GM12878 (cell line): Measurements from ENCODE around the gene SPRING1. TPM values are rescaled to one million over a fixed set of nuclear protein-coding genes. Genes with fewer than 3 reads are reported as not detected.

Experiments used
- ATAC-seq: fragments of 200-7000 bp; cut with Tn5 transposase; 3 replicates; pipeline ENCODE4 v1.9.1; 2020; ENCODE audit warnings: mild to moderate bottlenecking, moderate library complexity
- BruUV-seq: library from RNA; stranded (reverse); fragments of 400-500 nt; replicated peaks from 2 replicates; lab custom pipeline; 2021; lab: Mats Ljungman, UMichigan
- CTCF ChIA-PET: fragments of 300-600 bp; sonication (Branson Sonifier 250); formaldehyde crosslinking; extraction: SDS; loops from one replicate; lab custom pipeline; 2021; ENCODE audit warnings: inconsistent platforms; lab: Yijun Ruan, JAX
- POLR2A ChIA-PET: fragments of 350-600 bp; formaldehyde crosslinking; extraction: SDS; loops from one replicate; lab custom pipeline; 2021; ENCODE audit warnings: inconsistent platforms; lab: Charles Lee
- RAD21 ChIA-PET: fragments of 300-600 bp; sonication (Branson Sonifier 250); formaldehyde crosslinking; loops from one replicate; lab custom pipeline; 2023; ENCODE audit warnings: antibody characterized with exemption; ENCODE audit not compliant: unreplicated experiment; lab: Charles Lee
- SMC1A ChIA-PET: fragments of 300-600 bp; sonication (Branson Sonifier 250); formaldehyde crosslinking; loops from one replicate; lab custom pipeline; 2023; ENCODE audit not compliant: unreplicated experiment, uncharacterized antibody; lab: Charles Lee
- DNase-seq: peaks from one replicate; pipeline ENCODE4 v3.0.0-alpha.2; 2011; ENCODE audit warnings: low read depth, low spot score
- FAIRE-seq: peaks from 3 replicates; lab custom pipeline; 2011; peaks lifted over from hg19 to GRCh38; lab: Jason Lieb, UNC
- H2AFZ ChIP-seq: 2 replicates; pipeline ENCODE4 v1.6.0; 2011; ENCODE audit warnings: low read depth, low read length, control low read depth; ENCODE audit not compliant: control insufficient read depth
- H3K27ac ChIP-seq: 2 replicates; pipeline ENCODE4 v1.5.1; 2011; ENCODE audit warnings: control low read depth; ENCODE audit not compliant: control insufficient read depth, insufficient read depth
- H3K27me3 ChIP-seq, 2 experiments: replicated peaks in 1 of 2; 2 replicates each; pipeline versions ENCODE4 v1.6.0 to v1.6.1; 2011; ENCODE audit warnings: low read length in 1 of 2; ENCODE audit not compliant: control insufficient read depth in 2 of 2, insufficient read depth in 2 of 2
- H3K36me3 ChIP-seq, 2 experiments: 2 replicates each; pipeline ENCODE4 v1.5.1; 2011; ENCODE audit warnings: low read length in 1 of 2; ENCODE audit not compliant: control insufficient read depth in 2 of 2, insufficient read depth in 2 of 2
- H3K4me1 ChIP-seq: 2 replicates; pipeline ENCODE4 v1.6.1; 2011; ENCODE audit warnings: mild to moderate bottlenecking, low read length, moderate library complexity, mixed read lengths; ENCODE audit not compliant: control insufficient read depth, insufficient read depth
- H3K4me2 ChIP-seq: 2 replicates; pipeline ENCODE4 v1.6.0; 2011; ENCODE audit warnings: control low read depth; ENCODE audit not compliant: control insufficient read depth, insufficient read depth
- H3K4me3 ChIP-seq: fragments of 200-600 bp; sonication (generic); 2 replicates; pipeline ENCODE4 v1.5.1; 2016
- H3K79me2 ChIP-seq: 2 replicates; pipeline ENCODE4 v1.6.0; 2011; ENCODE audit warnings: low read length; ENCODE audit not compliant: control insufficient read depth, insufficient read depth
- H3K9ac ChIP-seq: 2 replicates; pipeline ENCODE4 v1.8.0; 2011; ENCODE audit warnings: low read length, control low read depth, mixed read lengths; ENCODE audit not compliant: control insufficient read depth, insufficient read depth
- H3K9me3 ChIP-seq: replicated peaks from 3 replicates; pipeline ENCODE4 v1.5.1; 2011; ENCODE audit warnings: mild to moderate bottlenecking, low read length; ENCODE audit not compliant: control insufficient read depth, insufficient read depth
- H4K20me1 ChIP-seq: 2 replicates; pipeline ENCODE4 v1.6.0; 2011; ENCODE audit not compliant: control insufficient read depth, insufficient read depth
- BCL11A ChIP-seq: IDR thresholded peaks from 2 replicates; pipeline ENCODE4 v1.6.1; 2011; ENCODE audit warnings: low read depth, low read length
- BCL3 ChIP-seq: IDR thresholded peaks from 2 replicates; pipeline ENCODE4 v1.6.1; 2011; ENCODE audit warnings: borderline replicate concordance, low read depth, mild to moderate bottlenecking, moderate library complexity, low read length; ENCODE audit not compliant: insufficient read depth, poor library complexity, severe bottlenecking
- BRCA1 ChIP-seq: IDR thresholded peaks from 2 replicates; pipeline ENCODE4 v1.6.1; 2011; ENCODE audit warnings: low read depth, low read length, improper control_type of control experiment
- CREB1 ChIP-seq: IDR thresholded peaks from 2 replicates; pipeline ENCODE4 v1.6.1; 2012; ENCODE audit warnings: low read depth, mild to moderate bottlenecking, inconsistent platforms
- EGR1 ChIP-seq, 2 experiments: IDR thresholded peaks; 1 replicate in 1 of 2; 2 replicates in 1 of 2; pipeline ENCODE4 v1.6.1; 2011 to 2012; ENCODE audit warnings: low read depth in 2 of 2, low read length in 2 of 2, borderline replicate concordance in 1 of 2, mild to moderate bottlenecking in 1 of 2, moderate library complexity in 1 of 2
- HDGF ChIP-seq: fragments of 450-650 bp; IDR thresholded peaks from 2 replicates; pipeline ENCODE4 v1.6.1; 2016; ENCODE audit warnings: antibody characterized with exemption
- JUND ChIP-seq: IDR thresholded peaks from 2 replicates; pipeline ENCODE4 v1.6.1; 2012; ENCODE audit warnings: low read depth, mild to moderate bottlenecking, low read length, improper control_type of control experiment, moderate library complexity
- MLLT1 ChIP-seq: fragments of 450-650 bp; IDR thresholded peaks from 2 replicates; pipeline ENCODE4 v1.6.1; 2016; ENCODE audit warnings: mild to moderate bottlenecking
- MTA2 ChIP-seq: fragments of 450-650 bp; IDR thresholded peaks from 2 replicates; pipeline ENCODE4 v1.6.1; 2016; ENCODE audit warnings: low read depth, mild to moderate bottlenecking, moderate library complexity
- MTA3 ChIP-seq: IDR thresholded peaks from 2 replicates; pipeline ENCODE4 v1.6.1; 2012; ENCODE audit warnings: low read length, inconsistent platforms, borderline replicate concordance
- MYB ChIP-seq: fragments of 150-350 bp; IDR thresholded peaks from 2 replicates; pipeline ENCODE4 v1.6.1; 2014; ENCODE audit warnings: mild to moderate bottlenecking, low read depth, low read length, borderline replicate concordance
- NFXL1 ChIP-seq: fragments of 450-650 bp; IDR thresholded peaks from 2 replicates; pipeline ENCODE4 v1.6.1; 2017; ENCODE audit warnings: antibody characterized with exemption, mild to moderate bottlenecking, borderline replicate concordance
- NR2F1 ChIP-seq: fragments of 450-650 bp; conservative IDR thresholded peaks from 2 replicates; pipeline ENCODE4 v1.6.1; 2017; ENCODE audit warnings: mild to moderate bottlenecking
- RFX5 ChIP-seq: IDR thresholded peaks from 2 replicates; pipeline ENCODE4 v1.6.1; 2011; ENCODE audit warnings: low read depth, low read length, improper control_type of control experiment
- SMAD1 ChIP-seq: fragments of 450-650 bp; IDR thresholded peaks from 2 replicates; pipeline ENCODE4 v1.6.1; 2018; ENCODE audit warnings: mild to moderate bottlenecking, low read depth; ENCODE audit not compliant: partially characterized antibody
- ZNF592 ChIP-seq: fragments of 450-650 bp; IDR thresholded peaks from 2 replicates; pipeline ENCODE4 v1.6.1; 2017; ENCODE audit warnings: mild to moderate bottlenecking, moderate library complexity
- WGBS: methylation state at CpG from one replicate; pipeline ENCODE4 v1.1.6; 2016; ENCODE audit warnings: low lambda C conversion rate; ENCODE audit not compliant: insufficient replicate concordance, insufficient coverage; ENCODE audit errors: missing lambda C conversion rate; 5-methylcytosine and 5-hydroxymethylcytosine counted together
- in situ Hi-C: fragments of 300-500 bp; cut with MboI; formaldehyde crosslinking; loops from 9 replicates; pipeline ENCODE4 v1.14.3; 2018; ENCODE audit warnings: mixed read lengths
- intact Hi-C: fragments of 100-400 bp; cut with micrococcal nuclease; formaldehyde crosslinking; loops from one replicate; pipeline ENCODE4 v1.14.2; 2022; ENCODE audit not compliant: unreplicated experiment
- polyA plus RNA-seq, 11 experiments: library from polyadenylated mRNA; depleted of rRNA in 4 of 11; unstranded in 6 of 11; stranded (reverse) in 5 of 11; fragments of >200 nt; fragmentation: Nextera tagmentation in 4 of 11; fragmentation: Illumina TruSeq in 1 of 11; extraction: Ambion mirVana in 4 of 11; extraction: Trizol in 1 of 11; gene quantifications; 1 replicate in 1 of 11; 2 replicates in 10 of 11; pipeline versions ENCODE4 v1.2.1 to v1.2.3, GENCODE V29; 2011 to 2016; ENCODE audit warnings: inconsistent platforms in 2 of 11, missing spikeins in 2 of 11, low read depth in 1 of 11
- total RNA-seq, 4 experiments: library from RNA; depleted of rRNA in 3 of 4; stranded (reverse); fragments of >200 nt in 3 of 4; fragmentation: Illumina TruSeq in 1 of 4; extraction: Trizol in 1 of 4; gene quantifications; 2 replicates each; pipeline versions ENCODE4 v1.2.1 to v1.2.3, GENCODE V29; 2013 to 2021

The SPRING1 gene
- total and polyA plus RNA-seq, 10 of the 15 experiments (the other 5 are each of a cell fraction or from before 2014, with no cell fraction given): 2.5 to 25.7 (median 14.3) TPM

DNA sequence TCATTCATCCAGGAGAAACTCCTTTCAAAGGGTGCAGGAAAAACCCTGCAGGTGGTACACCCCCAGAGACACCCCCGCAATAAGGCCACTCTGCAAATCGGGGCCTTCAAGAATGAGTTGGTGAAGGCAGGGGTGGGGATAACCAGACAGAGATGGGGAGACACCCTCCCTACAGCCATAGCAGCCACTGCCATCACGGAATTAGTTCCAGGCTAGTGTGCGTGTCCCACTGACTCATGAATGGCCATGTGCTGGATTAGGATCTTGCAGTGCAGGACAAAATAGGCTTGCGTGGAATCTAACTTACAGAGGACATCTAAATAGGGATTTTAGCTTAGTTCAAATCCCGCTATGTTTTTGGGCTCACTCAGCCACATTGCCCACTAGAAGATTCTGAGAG lies 37.8 kb downstream of the SPRING1 start:
- CTCF ChIA-PET: interaction anchor here (0.7 to 2.1 kb wide), 2 partner anchors 9 to 10 kb away, joined by 3 to 5 read pairs; no protein-coding TSS in a partner anchor
- H2AFZ ChIP-seq: no peak overlapping the region
- DNase-seq (no peak), FAIRE-seq (no peak), ATAC-seq (no peak)
- no peaks in the 10 kb centered on the region for H3K36me3 ChIP-seq
- peaks cover 5 to 10% of the 10 kb centered on the region in 2 experiments for H3K27me3 ChIP-seq
- peaks cover 3% of the 10 kb centered on the region for H3K4me1 ChIP-seq
- intact Hi-C loops: loop anchor here (10.0 kb wide), 1 partner anchor 255 kb away; no protein-coding TSS in a partner anchor
- no peaks in the 10 kb centered on the region for H3K79me2 ChIP-seq
- WGBS: 42% methylated on average over 6 of the region's 6 CpGs
- POLR2A ChIA-PET: no interaction called here
- in situ Hi-C loops: loop anchor here (5.0 to 10.0 kb wide), 2 partner anchors 417 to 705 kb away; no protein-coding TSS in a partner anchor
- H3K4me2 ChIP-seq: no peak overlapping the region
- no peak overlapping the region for H3K4me3 ChIP-seq
- no peak overlapping the region for H3K27ac ChIP-seq
- RAD21 ChIA-PET: interaction anchor here (0.8 kb wide), 1 partner anchor 27 kb away, joined by 3 read pairs; no protein-coding TSS in a partner anchor
- no peaks in the 10 kb centered on the region for H4K20me1 ChIP-seq
- no TSS peak for BruUV-seq
- SMC1A ChIA-PET: interaction anchor here (0.6 to 1.3 kb wide), 5 partner anchors 236 to 1363 kb away, joined by 3 to 4 read pairs (median 3); no protein-coding TSS in a partner anchor
- no peak overlapping the region for H3K9ac ChIP-seq
- no peaks in the 10 kb centered on the region for H3K9me3 ChIP-seq
- TF ChIP-seq BCL3 (no peak), EGR1 (IDR thresholded peaks at IDR 0.05; ENCODE audit: borderline replicate concordance in 1 of 2, low read depth in 2 of 2, low read length in 2 of 2) (no peak), ZNF592 (no peak), MYB (no peak), MTA2 (no peak), MLLT1 (no peak), NR2F1 (no peak), MTA3 (no peak), NFXL1 (no peak), BCL11A (no peak), JUND (no peak), SMAD1 (no peak), CREB1 (no peak), HDGF (no peak), RFX5 (no peak), BRCA1 (no peak)
